ENCODE data around the gene SPATA31D3.
"Not testable (repeated sequence)": the region's sequence is repeated elsewhere in the genome, so short reads cannot be mapped to it uniquely, and the experiment has no call there.

SPATA31D3 gene

GRCh38 chr9:81943393-81943792 lies at the start of gene SPATA31D3:
SPATA31D3 (plus strand) TSS chr9:81943500; CDS start chr9:81943586, 86 bp downstream.
- TF ChIP-seq GATA2, GATA3 (IDR thresholded peaks at IDR 0.05; ENCODE audit: low read depth, low read length): not testable (repeated sequence)

- no peak for TF ChIP-seq GATA3 (IDR thresholded peaks at IDR 0.05; ENCODE audit: low read depth, low read length)
These were observed 49.4 kb upstream of the SPATA31D3 start for GRCh38 chr9:81893929-81894328.

GRCh38 chr9:81894891-81895290 lies 48.4 kb upstream of the SPATA31D3 start:
- TF ChIP-seq GATA3 (IDR thresholded peaks at IDR 0.05; ENCODE audit: low read depth, low read length) (no peak), GATA2 (IDR thresholded peaks at IDR 0.05; ENCODE audit: low read depth, low read length) (no peak)

- TF ChIP-seq GATA2 (IDR thresholded peaks at IDR 0.05; ENCODE audit: low read depth, low read length), result no peak
- TF ChIP-seq GATA3 (IDR thresholded peaks at IDR 0.05; ENCODE audit: low read depth, low read length), result no peak
These were observed 47.2 kb upstream of the SPATA31D3 start for GRCh38 chr9:81896070-81896469.

GRCh38 chr9:81898851-81899250 lies 44.4 kb upstream of the SPATA31D3 start:
- TF ChIP-seq GATA3 (IDR thresholded peaks at IDR 0.05; ENCODE audit: low read depth, low read length) (no peak), GATA2 (IDR thresholded peaks at IDR 0.05; ENCODE audit: low read depth, low read length) (no peak)

- TF ChIP-seq GATA2 (IDR thresholded peaks at IDR 0.05; ENCODE audit: low read depth, low read length), result no peak
- no peak for TF ChIP-seq GATA3 (IDR thresholded peaks at IDR 0.05; ENCODE audit: low read depth, low read length)
These were observed 41.1 kb upstream of the SPATA31D3 start for GRCh38 chr9:81902196-81902595.

GRCh38 chr9:81902626-81903025 lies 40.7 kb upstream of the SPATA31D3 start:
- TF ChIP-seq GATA3 (IDR thresholded peaks at IDR 0.05; ENCODE audit: low read depth, low read length), result no peak
- no peak for TF ChIP-seq GATA2 (IDR thresholded peaks at IDR 0.05; ENCODE audit: low read depth, low read length)

GRCh38 chr9:81906671-81907070 lies 36.6 kb upstream of the SPATA31D3 start:
- TF ChIP-seq GATA2 (IDR thresholded peaks at IDR 0.05; ENCODE audit: low read depth, low read length), result no peak
- no peak for TF ChIP-seq GATA3 (IDR thresholded peaks at IDR 0.05; ENCODE audit: low read depth, low read length)

GRCh38 chr9:81912135-81912534 lies 31.2 kb upstream of the SPATA31D3 start:
- TF ChIP-seq GATA3 (IDR thresholded peaks at IDR 0.05; ENCODE audit: low read depth, low read length) (no peak), GATA2 (IDR thresholded peaks at IDR 0.05; ENCODE audit: low read depth, low read length) (no peak)

- TF ChIP-seq GATA2 (IDR thresholded peaks at IDR 0.05; ENCODE audit: low read depth, low read length) (no peak), GATA3 (IDR thresholded peaks at IDR 0.05; ENCODE audit: low read depth, low read length) (no peak)
These were observed 27.3 kb upstream of the SPATA31D3 start for GRCh38 chr9:81915801-81916505.

- TF ChIP-seq GATA2, GATA3 (IDR thresholded peaks at IDR 0.05; ENCODE audit: low read depth, low read length): not testable (repeated sequence)
These were observed 15.0 kb upstream of the SPATA31D3 start, which contains the start of gene SPATA31D4 for GRCh38 chr9:81928305-81928704. SPATA31D4 (plus strand) TSS chr9:81928428; CDS start chr9:81928514, 86 bp downstream.

- TF ChIP-seq GATA3 (IDR thresholded peaks at IDR 0.05; ENCODE audit: low read depth, low read length) (no peak), GATA2 (IDR thresholded peaks at IDR 0.05; ENCODE audit: low read depth, low read length) (no peak)
These were observed 9.8 kb downstream of the SPATA31D3 start for GRCh38 chr9:81953096-81953495.

- TF ChIP-seq GATA3 (IDR thresholded peaks at IDR 0.05; ENCODE audit: low read depth, low read length) (no peak), GATA2 (IDR thresholded peaks at IDR 0.05; ENCODE audit: low read depth, low read length) (no peak)
These were observed 12.3 kb downstream of the SPATA31D3 start for GRCh38 chr9:81955625-81956024.

- no peak for TF ChIP-seq GATA2 (IDR thresholded peaks at IDR 0.05; ENCODE audit: low read depth, low read length)
- TF ChIP-seq GATA3 (IDR thresholded peaks at IDR 0.05; ENCODE audit: low read depth, low read length), result no peak
These were observed 21.2 kb downstream of the SPATA31D3 start for GRCh38 chr9:81964218-81965171.
